Naive B cell (primary cell): ENCODE results near the gene SOST. TPM values are rescaled to one million over a fixed set of nuclear protein-coding genes. Genes with fewer than 3 reads are reported as not detected.
"Not testable (repeated sequence)": the region's sequence is repeated elsewhere in the genome, so short reads cannot be mapped to it uniquely, and the experiment has no call there.

Experiments used
- ATAC-seq, 2 donors: fragments of 150-1000 bp; cut with Tn5 transposase; 2 replicates each; pipeline ENCODE4 v1.10.0; 2021; ENCODE audit warnings: low read depth in 2 of 2, mild to moderate bottlenecking in 2 of 2, moderate library complexity in 2 of 2
- DNase-seq: peaks from one replicate; pipeline ENCODE4 v3.0.0; 2022
- H3K27ac Mint-ChIP-seq, 6 donors: one replicate each; pipeline ENCODE4 v1.8.0; 2020 to 2022; ENCODE audit warnings: mild to moderate bottlenecking in 6 of 6, mixed read lengths in 6 of 6, moderate library complexity in 5 of 6, inconsistent platforms in 2 of 6
- H3K27me3 Mint-ChIP-seq, 3 donors: one replicate each; pipeline ENCODE4 v1.8.0; 2021 to 2022; ENCODE audit warnings: mixed read lengths in 3 of 3, mild to moderate bottlenecking in 1 of 3
- H3K36me3 Mint-ChIP-seq, 2 donors: one replicate each; pipeline ENCODE4 v1.8.0; 2020 to 2022; ENCODE audit warnings: mixed read lengths in 2 of 2, inconsistent platforms in 1 of 2, mild to moderate bottlenecking in 1 of 2
- H3K4me1 Mint-ChIP-seq, 3 donors: one replicate each; pipeline ENCODE4 v1.8.0; 2020 to 2022; ENCODE audit warnings: mixed read lengths in 3 of 3, inconsistent platforms in 1 of 3, mild to moderate bottlenecking in 1 of 3, moderate library complexity in 1 of 3
- H3K4me3 Mint-ChIP-seq, 8 donors: one replicate each; pipeline ENCODE4 v1.8.0; 2020 to 2022; ENCODE audit warnings: mild to moderate bottlenecking in 8 of 8, mixed read lengths in 8 of 8, moderate library complexity in 8 of 8, inconsistent platforms in 2 of 8
- H3K9me3 Mint-ChIP-seq, 7 donors: one replicate each; pipeline ENCODE4 v1.8.0; 2020 to 2022; ENCODE audit warnings: mixed read lengths in 7 of 7, mild to moderate bottlenecking in 5 of 7, inconsistent platforms in 2 of 7, moderate library complexity in 1 of 7
- polyA plus RNA-seq, 6 donors: library from polyadenylated mRNA; unstranded; fragments of 300-500 nt; fragmentation: Illumina TruSeq; gene quantifications; one replicate each; pipeline ENCODE4 v1.2.3, GENCODE V29; 2021; ENCODE audit warnings: low read depth in 6 of 6

Gene SOST
- not detected for polyA plus RNA-seq

DNA sequence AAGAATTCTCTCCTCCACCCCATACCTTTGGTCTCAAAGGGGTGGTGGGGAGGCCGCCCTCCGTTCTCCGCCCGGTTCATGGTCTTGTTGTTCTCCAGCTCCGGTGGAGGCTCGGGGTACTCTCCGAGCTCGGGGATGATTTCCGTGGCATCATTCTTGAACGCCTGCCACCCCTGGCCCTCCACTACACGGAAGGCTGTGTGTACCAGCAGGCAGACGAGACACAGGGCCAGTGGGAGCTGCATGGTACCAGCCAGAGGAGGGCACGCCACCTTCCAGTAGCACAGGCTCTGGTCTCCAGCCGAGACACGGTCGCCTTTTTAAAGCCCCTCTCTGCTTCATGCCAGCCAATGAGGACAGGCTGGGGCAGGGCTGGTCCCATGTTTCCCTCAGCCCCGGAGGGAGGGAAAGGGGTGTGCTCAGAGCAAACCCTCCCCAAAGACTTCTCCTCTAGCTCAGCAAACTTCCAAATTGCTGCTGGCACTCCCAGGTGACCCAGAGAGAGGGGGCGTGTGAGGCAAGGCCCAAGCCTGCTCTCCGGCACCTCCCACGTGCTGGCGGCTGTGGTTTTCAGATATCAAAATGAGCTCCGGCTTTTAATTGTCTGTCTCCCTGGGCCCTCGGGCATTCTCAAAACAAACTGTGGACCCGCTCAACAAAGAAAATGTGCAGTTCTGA lies at the start of gene SOST:
Gene SOST (minus strand): TSS at position 295 of the 678 bp plus-strand sequence. CDS start 50 bp downstream, at position 245.
- Mint-ChIP-seq H3K9me3 (no peaks in the 10 kb centered on the region), H3K27ac (no peak within 1 kb of the TSS), H3K36me3 (no peaks in the 10 kb centered on the region), H3K27me3 (peaks cover 35 to 39% (median 35%) of the 10 kb centered on the region in 3 donors), H3K4me1 (no peaks in the 10 kb centered on the region), H3K4me3 (no peak within 1 kb of the TSS)
- ATAC-seq (no peak), DNase-seq (no peak)

DNA sequence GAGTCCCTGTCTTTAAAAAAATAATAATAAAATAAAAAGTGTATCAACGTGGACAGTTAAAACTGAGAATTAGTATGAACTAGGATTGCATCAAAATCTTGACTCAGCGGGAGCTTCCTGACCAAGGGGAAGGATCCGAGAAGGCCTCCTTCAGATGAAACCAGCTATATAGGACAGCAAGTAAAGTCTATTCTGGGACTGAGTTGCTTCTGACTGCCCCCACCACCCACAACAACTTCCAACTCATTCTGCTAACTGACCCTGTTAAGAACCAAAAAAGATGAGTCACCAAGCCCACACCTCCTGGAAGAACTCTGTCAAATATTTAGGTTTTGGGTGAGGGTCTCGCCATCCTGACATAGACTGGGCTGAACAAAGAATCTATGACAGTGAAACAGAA lies 49.5 kb upstream of the SOST start:
- DNase-seq (no peak), ATAC-seq (no peak)
- Mint-ChIP-seq H3K4me1 (no peaks in the 10 kb centered on the region), H3K27ac (no peak overlapping the region), H3K4me3 (no peak overlapping the region), H3K36me3 (no peaks in the 10 kb centered on the region), H3K9me3 (peaks cover 0 to 5% (median 3%) of the 10 kb centered on the region in 7 donors), H3K27me3 (peaks cover 25 to 63% (median 30%) of the 10 kb centered on the region in 3 donors)

DNA sequence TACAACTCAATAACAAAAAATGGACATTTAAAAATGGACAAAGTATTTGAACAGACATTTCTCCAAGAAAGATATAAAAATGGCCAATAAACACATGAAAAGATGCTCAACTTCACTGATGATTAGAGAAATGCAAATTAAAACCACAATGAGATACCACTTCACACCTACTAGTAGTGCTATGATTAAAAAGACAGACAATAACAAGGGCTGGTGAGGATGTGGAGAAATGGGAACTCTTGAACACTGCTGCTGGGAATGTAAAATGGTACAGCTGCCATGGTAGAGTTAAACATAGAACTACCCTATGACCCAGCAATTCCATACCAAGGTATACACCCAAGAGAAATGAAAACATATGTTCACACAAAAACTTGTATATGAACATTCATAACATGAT lies 46.5 kb upstream of the SOST start:
- H3K4me3 Mint-ChIP-seq, result no peak overlapping the region
- DNase-seq, result no peak
- no peak for ATAC-seq
- H3K27ac Mint-ChIP-seq, result no peak overlapping the region
- H3K9me3 Mint-ChIP-seq, result peaks cover 0 to 5% (median 3%) of the 10 kb centered on the region in 7 donors
- peaks cover 23 to 57% (median 30%) of the 10 kb centered on the region in 3 donors for H3K27me3 Mint-ChIP-seq
- H3K4me1 Mint-ChIP-seq, result no peaks in the 10 kb centered on the region
- no peaks in the 10 kb centered on the region for H3K36me3 Mint-ChIP-seq

DNA sequence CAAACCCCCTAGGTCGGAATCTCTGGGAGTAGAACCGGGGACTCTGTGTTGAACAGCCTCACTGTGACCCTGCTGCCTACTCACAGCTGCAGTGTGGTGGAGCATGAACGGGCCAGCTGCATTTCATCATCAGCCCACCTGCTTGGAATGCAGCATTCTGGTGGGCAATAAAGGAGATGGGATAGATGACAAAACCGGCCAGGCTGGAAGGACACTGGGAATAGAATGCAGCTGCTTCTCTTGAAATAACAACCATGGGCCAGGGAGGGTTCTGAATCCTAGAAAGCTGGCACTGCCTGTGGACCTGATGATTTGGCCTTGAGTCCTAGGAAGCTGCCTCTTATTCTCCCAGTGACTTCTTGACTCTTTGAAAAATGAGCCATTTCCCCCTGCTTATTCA lies 45.2 kb upstream of the SOST start:
- Mint-ChIP-seq H3K4me3 (no peak overlapping the region), H3K36me3 (no peaks in the 10 kb centered on the region), H3K27ac (no peak overlapping the region), H3K4me1 (no peaks in the 10 kb centered on the region), H3K27me3 (peaks cover 23 to 55% (median 36%) of the 10 kb centered on the region in 3 donors), H3K9me3 (peaks cover 0 to 5% (median 3%) of the 10 kb centered on the region in 7 donors)
- DNase-seq (no peak), ATAC-seq (no peak)

DNA sequence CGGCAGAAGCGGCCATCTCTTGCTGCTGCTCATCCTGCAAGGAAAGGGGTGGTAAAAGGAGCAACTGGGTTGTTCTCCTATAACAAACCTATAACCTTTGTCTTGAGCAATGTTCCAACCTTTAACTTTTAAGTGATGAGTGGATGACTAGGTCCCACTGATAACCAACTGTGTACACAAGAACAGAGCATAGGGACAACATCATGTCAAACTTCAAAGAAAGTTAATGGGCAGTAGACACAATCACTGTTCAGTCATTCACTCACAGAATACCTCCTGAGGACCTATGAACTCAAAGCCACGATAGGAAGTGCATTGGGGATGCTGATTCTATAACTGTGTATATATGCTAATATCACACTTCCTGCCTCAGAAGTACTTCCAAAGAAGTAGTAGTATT lies 43.3 kb upstream of the SOST start:
- H3K27me3 Mint-ChIP-seq, result peaks cover 20 to 54% (median 43%) of the 10 kb centered on the region in 3 donors
- H3K9me3 Mint-ChIP-seq, result peaks cover 0 to 5% (median 3%) of the 10 kb centered on the region in 7 donors
- H3K4me1 Mint-ChIP-seq, result no peaks in the 10 kb centered on the region
- no peak overlapping the region for H3K4me3 Mint-ChIP-seq
- no peak for DNase-seq
- H3K27ac Mint-ChIP-seq, result no peak overlapping the region
- H3K36me3 Mint-ChIP-seq, result no peaks in the 10 kb centered on the region
- no peak for ATAC-seq

DNA sequence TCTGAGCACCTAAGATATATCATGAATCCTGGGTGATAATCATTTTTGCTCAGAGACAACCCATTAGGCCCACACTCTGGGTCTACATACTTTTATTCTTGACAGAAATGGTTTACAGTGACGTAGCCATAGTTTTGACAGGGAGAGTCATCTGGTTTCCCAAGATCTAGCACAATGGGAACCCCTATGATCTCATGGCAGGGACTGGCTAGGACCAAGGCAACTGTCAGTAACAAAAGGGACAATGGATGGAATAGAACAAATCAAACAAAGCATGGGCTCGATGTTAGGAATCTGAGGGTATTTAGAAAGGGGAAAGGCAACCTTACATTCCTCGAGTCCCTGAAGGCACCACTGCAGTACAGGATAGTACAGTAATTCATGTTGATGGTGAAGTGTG lies 42.1 kb upstream of the SOST start:
- peaks cover 0 to 5% (median 3%) of the 10 kb centered on the region in 7 donors for H3K9me3 Mint-ChIP-seq
- no peaks in the 10 kb centered on the region for H3K36me3 Mint-ChIP-seq
- DNase-seq (no peak), ATAC-seq (no peak)
- H3K4me1 Mint-ChIP-seq, result no peaks in the 10 kb centered on the region
- no peak overlapping the region for H3K27ac Mint-ChIP-seq
- peaks cover 20 to 58% (median 50%) of the 10 kb centered on the region in 3 donors for H3K27me3 Mint-ChIP-seq
- H3K4me3 Mint-ChIP-seq, result no peak overlapping the region

DNA sequence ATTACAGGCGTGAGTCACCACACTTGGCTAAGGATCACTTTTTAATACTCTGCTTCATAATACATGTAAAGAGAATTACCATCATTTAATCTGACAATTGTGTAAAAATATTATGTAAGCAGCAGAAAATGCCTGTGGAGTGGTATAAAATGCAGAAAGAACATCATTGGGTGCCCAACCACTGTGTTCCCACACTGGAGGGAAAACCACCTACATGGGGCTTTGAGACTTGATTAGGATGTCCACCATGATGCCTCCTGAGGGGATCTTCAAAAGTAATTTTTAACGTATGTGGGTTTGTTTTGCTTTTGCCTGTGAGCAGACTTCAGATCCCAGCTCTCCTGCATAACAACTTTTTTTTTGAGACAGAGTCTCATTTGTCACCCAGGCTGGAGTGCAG lies 40.5 kb upstream of the SOST start:
- ATAC-seq (no peak), DNase-seq (no peak)
- Mint-ChIP-seq H3K27me3 (peaks cover 15 to 64% (median 43%) of the 10 kb centered on the region in 3 donors), H3K36me3 (no peaks in the 10 kb centered on the region), H3K4me3 (no peak overlapping the region), H3K4me1 (no peaks in the 10 kb centered on the region), H3K27ac (no peak overlapping the region), H3K9me3 (no peaks in the 10 kb centered on the region)

DNA sequence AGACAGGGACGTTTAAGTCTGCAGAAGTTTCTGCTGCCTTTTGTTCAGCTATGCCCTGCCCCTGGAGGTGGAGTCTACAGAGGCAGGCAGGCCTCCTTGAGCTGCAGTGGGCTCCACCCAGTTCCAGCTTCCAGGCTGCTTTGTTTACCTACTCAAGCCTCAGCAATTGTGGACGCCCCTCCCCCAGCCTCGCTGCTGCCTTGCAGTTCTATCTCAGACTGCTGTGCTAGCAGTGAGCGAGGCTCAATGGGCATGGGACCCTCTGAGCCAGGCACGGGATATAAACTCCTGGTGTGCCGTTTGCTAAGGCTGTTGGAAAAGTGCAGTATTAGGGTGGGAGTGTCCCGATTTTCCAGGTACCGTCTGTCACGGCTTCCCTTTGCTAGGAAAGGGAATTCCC lies 39.4 kb upstream of the SOST start:
- not testable (repeated sequence) for H3K4me1 Mint-ChIP-seq, H3K36me3 Mint-ChIP-seq, DNase-seq, H3K4me3 Mint-ChIP-seq, H3K27ac Mint-ChIP-seq, ATAC-seq, H3K9me3 Mint-ChIP-seq
- H3K27me3 Mint-ChIP-seq, result peaks cover 17 to 57% (median 43%) of the 10 kb centered on the region in 3 donors

DNA sequence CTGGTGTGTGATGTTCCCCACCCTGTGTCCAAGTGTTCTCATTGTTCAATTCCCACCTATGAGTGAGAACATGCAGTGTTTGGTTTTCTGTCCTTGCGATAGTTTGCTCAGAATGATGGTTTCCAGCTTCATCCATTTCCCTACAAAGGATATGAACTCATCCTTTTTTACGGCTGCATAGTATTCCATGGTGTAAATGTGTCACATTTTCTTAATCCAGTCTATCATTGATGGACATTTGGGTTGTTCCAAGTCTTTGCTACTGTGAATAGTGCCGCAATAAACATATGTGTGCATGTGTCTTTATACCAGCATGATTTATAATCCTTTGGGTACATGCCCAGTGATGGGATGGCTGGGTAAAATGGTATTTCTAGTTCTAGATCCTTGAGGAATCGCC lies 34.1 kb upstream of the SOST start:
- H3K27me3 Mint-ChIP-seq, result peaks cover 15 to 55% (median 27%) of the 10 kb centered on the region in 3 donors
- H3K4me3 Mint-ChIP-seq, ATAC-seq, DNase-seq, H3K9me3 Mint-ChIP-seq, H3K27ac Mint-ChIP-seq, H3K4me1 Mint-ChIP-seq, H3K36me3 Mint-ChIP-seq: not testable (repeated sequence)

DNA sequence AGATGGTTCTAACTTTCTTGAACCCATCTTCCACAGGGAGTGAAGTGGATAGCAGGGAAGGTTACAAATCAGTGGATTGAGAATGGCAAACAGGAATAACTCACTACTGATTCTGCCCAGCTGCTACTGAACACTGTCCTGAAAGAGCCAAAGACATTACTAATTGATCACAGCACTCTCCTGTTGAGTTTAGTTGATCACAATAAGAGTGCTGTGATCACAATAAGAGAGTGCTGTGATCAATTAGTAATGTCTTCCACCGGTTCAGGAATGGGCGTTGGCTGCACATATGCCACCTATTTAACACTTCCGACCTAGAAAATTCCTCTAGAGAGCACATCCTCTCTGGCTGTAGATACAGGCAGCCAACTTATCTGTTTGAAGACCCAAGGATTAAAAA lies 33.0 kb upstream of the SOST start:
- Mint-ChIP-seq H3K4me1 (no peaks in the 10 kb centered on the region), H3K27ac (no peak overlapping the region), H3K9me3 (peaks cover 0 to 5% (median 0%) of the 10 kb centered on the region in 7 donors), H3K4me3 (no peak overlapping the region), H3K27me3 (peaks cover 15 to 44% (median 18%) of the 10 kb centered on the region in 3 donors), H3K36me3 (no peaks in the 10 kb centered on the region)
- ATAC-seq (no peak), DNase-seq (no peak)

DNA sequence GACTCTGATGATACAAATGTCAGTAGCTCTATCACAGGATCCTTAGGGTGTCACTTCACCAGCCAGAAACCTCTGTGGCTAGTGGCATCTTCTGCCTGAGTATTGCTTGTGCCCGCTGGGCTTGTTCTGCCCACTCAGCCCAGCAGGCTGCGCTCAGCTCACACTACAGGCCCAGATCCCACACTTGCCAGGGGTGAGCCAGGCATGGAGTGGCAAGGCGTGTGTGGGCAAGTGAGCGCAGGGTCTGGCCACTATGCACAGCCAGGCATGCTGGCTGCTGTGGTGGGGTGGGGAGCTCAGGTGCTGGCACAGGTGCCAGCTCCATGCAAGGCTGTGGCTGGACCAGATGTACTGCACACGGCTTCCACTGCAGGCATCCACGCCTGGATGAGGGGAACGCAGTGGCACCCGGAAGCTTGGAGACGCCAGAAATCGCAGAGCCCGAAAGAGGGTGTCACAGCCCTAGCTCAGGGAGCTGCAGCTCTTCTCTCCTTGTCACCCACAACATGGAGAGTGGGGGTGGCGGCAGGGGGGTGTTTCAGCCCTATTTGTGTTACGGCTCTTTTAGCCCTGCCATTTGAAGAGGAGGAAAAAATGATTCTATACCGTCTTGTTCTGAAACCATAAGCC lies 31.8 kb upstream of the SOST start:
- H3K36me3 Mint-ChIP-seq, result no peaks in the 10 kb centered on the region
- H3K4me3 Mint-ChIP-seq, result no peak overlapping the region
- H3K27ac Mint-ChIP-seq, result no peak overlapping the region
- no peaks in the 10 kb centered on the region for H3K4me1 Mint-ChIP-seq
- DNase-seq (no peak), ATAC-seq (no peak)
- H3K27me3 Mint-ChIP-seq, result peaks cover 12 to 32% (median 15%) of the 10 kb centered on the region in 3 donors
- peaks cover 0 to 5% (median 0%) of the 10 kb centered on the region in 7 donors for H3K9me3 Mint-ChIP-seq

DNA sequence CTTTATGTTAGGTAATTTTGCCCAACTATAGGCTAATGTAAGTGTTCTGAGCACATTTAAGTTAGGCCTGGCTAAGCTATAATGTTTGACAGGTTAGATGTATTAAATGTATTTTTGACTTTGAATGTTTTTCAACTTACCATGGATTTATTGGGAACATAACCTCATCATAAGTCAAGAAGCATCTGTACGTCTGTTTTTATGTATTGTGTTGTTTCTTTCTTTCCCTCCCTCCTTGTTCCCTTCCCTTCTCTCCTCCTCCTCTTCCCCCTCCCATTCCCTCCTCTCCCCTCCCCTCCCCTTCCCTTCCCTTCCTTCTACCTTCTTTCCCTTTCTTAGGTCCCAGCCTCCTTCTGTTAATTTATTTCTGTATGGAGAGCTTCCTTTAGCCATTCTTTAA lies 30.9 kb upstream of the SOST start:
- H3K4me3 Mint-ChIP-seq, result no peak overlapping the region
- no peaks in the 10 kb centered on the region for H3K4me1 Mint-ChIP-seq
- DNase-seq, result no peak
- H3K9me3 Mint-ChIP-seq, result peaks cover 0 to 5% (median 0%) of the 10 kb centered on the region in 7 donors
- no peak overlapping the region for H3K27ac Mint-ChIP-seq
- ATAC-seq, result no peak
- H3K36me3 Mint-ChIP-seq, result no peaks in the 10 kb centered on the region
- H3K27me3 Mint-ChIP-seq, result peaks cover 20 to 29% (median 21%) of the 10 kb centered on the region in 3 donors

DNA sequence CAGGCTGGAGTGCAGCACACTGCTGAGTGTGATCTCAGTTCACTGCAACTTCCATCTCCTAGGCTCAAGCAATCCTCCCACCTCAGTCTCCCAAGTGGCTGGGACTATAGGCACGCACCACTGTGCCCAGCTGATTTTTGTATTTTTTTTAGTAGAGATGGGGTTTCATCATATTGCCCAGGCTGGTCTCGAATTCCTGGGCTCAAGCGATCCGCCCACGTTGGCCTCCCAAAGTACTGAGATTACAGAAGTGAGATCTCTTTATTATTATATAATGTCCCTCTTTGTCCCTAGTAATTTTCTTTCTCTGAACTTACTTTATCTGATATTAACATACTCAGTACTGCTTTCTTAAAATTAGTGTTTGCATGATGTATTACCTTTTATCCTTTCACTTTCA lies 29.9 kb upstream of the SOST start:
- H3K9me3 Mint-ChIP-seq, result peaks cover 0 to 5% (median 0%) of the 10 kb centered on the region in 7 donors
- H3K36me3 Mint-ChIP-seq, result no peaks in the 10 kb centered on the region
- H3K4me3 Mint-ChIP-seq, result no peak overlapping the region
- H3K27me3 Mint-ChIP-seq, result peaks cover 22 to 35% (median 28%) of the 10 kb centered on the region in 3 donors
- ATAC-seq, result no peak
- DNase-seq, result no peak
- H3K27ac Mint-ChIP-seq, result no peak overlapping the region
- no peaks in the 10 kb centered on the region for H3K4me1 Mint-ChIP-seq

DNA sequence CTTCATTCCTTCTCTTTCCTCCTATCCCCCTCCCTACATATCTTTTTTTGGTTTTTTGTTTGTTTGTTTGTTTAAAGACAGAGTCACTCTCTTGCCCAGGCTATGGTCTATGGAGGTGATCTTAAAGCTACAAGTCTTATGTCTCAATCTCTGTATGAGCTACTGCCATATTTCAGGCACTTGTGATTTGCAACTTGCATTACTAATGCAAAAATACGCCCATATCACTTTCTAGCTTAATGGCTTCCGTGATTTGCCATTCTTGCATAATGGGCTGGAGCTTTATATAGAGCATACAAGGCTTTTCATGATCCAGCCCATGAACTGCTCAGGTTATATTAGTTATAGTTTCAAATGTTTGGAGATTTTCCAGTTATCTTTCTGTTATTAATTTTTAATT lies 29.1 kb upstream of the SOST start:
- ATAC-seq (no peak), DNase-seq (no peak)
- Mint-ChIP-seq H3K4me1 (no peaks in the 10 kb centered on the region), H3K27ac (no peak overlapping the region), H3K9me3 (no peaks in the 10 kb centered on the region), H3K27me3 (peaks cover 18 to 43% (median 36%) of the 10 kb centered on the region in 3 donors), H3K4me3 (no peak overlapping the region), H3K36me3 (no peaks in the 10 kb centered on the region)
